ENCODE data around the gene NSMCE1.

Gene NSMCE1, protein sequence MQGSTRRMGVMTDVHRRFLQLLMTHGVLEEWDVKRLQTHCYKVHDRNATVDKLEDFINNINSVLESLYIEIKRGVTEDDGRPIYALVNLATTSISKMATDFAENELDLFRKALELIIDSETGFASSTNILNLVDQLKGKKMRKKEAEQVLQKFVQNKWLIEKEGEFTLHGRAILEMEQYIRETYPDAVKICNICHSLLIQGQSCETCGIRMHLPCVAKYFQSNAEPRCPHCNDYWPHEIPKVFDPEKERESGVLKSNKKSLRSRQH

DNA sequence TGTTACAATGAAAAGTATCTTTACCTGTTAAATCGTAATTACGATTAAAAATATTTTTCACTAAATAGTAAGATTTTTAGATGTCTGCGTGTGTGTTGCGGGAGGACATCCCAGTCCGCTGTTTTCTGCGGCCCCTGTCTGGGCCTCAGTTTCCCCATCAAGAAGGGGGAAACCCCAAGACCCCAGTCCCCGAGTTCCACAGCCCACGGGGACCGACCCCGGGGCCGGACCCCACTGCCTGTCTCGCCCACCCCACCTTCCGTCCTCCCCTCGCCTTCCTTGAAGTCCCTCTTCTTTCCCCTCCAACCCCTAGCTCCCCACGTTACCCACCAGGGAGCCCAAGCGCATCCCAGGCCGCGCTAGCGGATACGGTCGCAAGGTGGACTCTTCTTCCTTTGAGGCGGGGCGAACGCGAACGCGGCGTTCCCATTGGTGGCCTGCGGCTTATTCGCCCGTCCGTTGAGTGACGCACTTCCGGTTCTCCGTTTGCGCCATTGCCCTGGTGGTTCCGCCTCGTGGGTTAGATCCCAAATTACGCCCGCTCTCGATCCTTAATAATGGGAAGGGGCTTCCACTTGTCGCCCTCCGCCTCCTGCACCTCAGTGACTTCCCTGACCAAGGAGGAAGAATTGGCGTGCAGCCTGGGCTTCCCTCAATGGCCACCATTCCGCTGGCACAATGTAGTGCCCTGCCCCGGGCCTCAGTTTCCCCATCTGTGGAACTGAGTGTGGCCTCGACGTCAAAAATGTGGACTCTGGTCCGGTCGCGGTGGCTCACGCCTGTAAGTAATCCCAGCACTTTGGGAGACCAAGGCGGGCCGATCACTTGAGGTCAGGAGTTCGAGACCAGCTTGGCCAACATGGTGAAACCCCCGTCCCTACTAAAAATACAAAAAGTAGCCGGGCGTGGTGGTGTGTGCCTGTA, at the start of gene NSMCE1:
Gene NSMCE1 (minus strand): TSS at position 397 of the 924 bp plus-strand sequence. CDS start 11,202 bp downstream, outside the sequence.
- DNase-seq = peak; percentile 94

DNA sequence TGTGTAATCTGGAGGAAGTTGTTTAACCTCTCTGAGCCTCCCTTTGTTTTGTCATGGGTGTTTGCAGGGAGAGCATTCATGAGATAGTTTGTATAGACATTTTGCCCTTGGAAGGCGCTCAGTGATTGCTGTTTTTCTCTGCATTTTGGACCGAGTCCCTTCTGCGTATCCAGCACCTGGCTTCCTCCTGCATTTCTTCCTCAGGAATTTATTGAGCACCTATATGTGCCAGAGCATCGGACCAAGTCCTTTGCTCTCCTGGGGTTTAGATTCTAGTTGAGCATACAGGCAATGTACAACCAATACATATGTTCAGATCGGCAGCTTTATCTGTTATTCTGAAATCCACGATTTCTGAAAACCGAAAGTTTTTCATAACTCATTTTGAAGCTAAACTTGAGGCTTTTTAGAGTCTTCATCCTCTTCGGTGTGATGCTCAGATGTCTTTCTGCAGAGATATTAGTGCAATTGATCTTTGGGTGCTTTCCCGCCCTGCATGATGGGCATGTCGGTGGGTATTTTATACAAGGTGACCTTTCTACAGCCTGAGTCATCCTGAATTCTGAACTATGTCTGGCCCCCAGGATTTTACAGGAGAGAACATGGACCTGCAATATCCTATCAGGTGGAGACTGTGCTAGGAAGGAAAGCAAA, 49.3 kb upstream of the NSMCE1 start:
- DNase-seq = no peak

GRCh38 chr16:27317320-27317719, 48.7 kb upstream of the NSMCE1 start:
- no peak for DNase-seq

DNA sequence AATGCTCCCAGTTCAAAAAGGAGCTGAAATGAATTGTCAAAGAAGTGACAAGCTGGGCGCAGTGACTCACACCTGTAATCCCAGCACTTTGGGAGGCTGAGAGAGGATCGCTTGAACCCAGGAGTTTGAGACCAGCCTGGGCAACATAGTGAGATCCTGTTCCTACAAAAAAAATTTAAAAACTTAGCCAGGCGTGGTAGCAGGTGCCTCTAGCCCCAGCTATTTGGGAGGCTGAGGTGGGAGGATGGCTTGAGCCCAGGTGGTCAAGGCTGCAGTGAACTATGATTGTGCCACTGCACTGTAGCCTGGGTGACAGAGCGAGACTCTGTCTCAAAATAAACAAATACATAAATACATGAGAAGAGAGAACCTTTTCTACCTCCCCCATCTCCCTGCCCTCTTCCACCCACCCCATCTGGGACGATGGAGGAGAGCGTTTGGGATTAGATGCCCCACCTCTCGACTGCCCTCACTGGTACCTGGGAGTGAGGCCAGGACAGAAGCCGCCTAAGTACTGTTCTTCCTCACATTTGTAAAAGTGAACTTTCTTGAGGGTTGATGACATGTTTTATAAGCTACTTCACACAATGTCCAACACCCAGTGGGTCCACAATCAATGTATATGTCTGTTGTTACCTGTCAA, 47.6 kb upstream of the NSMCE1 start:
- no peak for DNase-seq

GRCh38 chr16:27315333-27316037, 46.9 kb upstream of the NSMCE1 start:
- no peak for DNase-seq

DNA sequence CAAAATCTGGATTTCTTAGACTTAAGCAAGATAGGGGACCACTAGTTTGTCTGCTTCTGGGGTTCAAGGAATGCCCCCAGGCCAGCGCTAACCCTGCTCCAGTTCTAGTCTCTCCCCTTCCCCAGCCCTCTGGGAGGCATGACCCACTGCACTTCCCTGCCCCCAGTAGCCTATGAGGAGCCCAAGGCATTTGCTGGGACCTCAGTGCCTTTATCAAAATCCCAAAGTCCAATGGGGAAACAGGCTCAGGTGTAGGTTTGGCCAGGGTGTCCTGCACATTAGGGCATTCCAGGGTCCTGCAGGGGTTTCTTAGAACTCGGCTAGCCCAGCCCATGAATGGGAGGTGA, 46.4 kb upstream of the NSMCE1 start:
- DNase-seq = no peak

DNA sequence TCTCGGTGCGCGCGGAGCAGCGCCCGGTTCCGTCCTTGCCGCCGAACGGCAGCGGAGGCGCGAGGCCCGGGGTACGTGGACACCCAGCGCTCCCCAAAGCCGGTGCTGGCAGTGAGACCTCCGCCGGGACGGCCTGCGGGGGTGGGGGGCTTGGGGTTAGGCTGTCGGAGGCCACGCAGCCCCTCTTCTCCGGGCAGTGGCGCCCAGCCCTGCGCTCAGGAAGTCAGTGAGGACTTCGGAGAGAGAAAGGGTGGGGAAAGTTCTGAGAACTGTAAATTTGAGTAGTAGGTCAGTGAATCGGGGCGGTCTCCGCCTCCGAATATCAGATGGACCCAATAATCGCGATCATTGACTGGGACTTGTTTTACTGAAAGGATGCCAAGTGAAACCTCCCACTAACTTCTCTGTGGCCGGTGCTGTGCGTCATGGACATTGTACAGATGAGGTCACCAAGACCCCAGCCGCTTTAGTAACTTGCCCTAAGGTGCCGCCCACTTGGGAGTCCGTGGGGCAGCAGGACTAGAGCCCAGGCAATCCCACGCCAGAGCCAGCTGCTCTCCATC, 45.7 kb upstream of the NSMCE1 start:
- no peak for DNase-seq

DNA sequence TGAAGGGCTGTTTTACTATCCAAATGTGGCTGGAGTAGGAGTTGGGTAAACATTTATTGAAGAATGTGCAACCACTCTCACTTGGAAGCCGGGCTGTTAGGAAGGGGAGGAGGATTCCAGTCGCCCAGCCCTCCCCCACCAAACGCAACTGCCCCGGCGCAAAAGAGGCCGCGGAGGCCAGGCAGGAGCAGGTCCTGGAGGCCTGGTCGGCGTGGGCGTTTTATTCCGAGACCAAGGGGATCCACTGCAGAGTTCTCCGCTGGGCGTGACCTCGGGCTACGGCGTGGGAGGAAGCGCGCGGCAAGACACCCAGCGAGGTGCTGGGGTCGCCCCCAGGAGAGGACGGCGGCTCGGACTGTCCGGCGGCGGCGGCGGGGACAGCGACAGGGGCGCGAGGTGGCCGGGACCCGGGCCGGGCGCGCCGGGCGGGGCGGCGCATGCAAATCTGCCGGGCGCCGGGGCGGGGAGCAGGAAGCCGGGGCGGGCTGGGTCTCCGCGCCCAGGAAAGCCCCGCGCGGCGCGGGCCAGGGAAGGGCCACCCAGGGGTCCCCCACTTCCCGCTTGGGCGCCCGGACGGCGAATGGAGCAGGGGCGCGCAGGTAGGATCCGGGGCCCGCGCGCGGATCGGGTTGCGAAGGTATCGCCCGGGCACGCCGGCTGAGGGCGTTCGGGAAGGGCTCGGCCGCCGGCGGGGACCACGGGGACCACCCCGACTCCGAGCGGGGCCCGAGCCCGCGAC, 45.0 kb upstream of the NSMCE1 start, which contains the start of gene IL4R:
Gene IL4R (plus strand): TSS at position 553 of the 739 bp plus-strand sequence. CDS start 26,230 bp downstream, outside the sequence.
- no peak for DNase-seq

DNA sequence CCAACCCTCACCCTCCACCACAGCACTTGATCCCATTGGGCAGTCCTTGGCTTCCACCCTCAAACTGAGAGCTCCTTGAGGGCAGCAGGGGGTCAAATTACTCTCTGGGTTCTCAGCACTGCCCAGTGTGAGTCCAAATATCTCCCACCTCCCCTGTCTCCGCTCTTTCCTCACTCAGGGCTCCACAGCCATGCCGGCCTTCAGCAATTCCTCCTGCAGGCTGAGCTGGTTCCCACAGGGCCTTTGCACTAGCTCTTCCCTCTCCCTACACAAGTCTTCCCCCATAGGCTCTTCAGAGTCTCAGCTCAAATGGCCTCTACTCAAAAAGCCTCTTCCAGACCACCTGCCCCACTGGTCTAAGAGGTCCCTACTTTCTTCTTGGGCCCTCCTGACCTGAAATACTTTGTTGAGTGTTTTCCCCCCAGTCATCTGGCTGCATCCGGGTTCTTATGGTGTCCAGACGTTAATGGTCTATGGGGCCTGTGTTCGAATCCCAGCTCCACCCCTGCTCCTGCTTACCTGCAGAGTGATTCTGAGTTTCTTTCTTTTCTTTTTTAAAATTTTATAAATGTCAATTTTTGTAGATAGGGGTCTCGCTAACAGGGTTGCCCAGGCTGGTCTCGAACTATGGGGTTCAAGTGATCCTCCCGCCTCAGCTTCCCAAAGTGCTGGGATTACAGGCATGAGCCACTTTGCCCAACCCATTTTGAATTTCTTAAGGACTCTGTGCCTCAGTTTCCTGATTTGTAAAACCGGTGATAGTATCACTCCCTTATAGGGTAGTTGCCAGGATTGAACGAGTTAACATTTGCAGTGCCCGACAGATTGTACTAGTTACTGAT, 44.2 kb upstream of the NSMCE1 start:
- no peak for DNase-seq

DNA sequence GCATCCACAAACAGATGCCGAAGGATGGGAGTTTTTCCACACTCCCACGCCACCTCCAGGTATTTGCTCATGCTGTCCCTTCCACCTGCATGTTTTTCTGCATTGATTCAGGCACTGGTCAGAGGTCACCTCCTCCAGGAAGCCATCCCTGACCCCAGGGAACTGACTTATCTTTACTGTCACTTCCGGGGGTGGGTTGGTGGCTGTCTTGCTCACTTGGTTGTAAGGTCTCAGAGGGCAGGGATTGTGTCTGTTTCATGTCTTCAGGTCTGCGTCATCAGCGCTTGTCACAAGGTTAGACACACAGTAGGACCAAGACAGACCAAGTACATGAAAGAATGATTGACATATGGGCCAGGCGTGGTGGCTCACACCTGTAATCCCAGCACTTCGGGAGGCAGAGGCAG, 43.3 kb upstream of the NSMCE1 start:
- DNase-seq = no peak

DNA sequence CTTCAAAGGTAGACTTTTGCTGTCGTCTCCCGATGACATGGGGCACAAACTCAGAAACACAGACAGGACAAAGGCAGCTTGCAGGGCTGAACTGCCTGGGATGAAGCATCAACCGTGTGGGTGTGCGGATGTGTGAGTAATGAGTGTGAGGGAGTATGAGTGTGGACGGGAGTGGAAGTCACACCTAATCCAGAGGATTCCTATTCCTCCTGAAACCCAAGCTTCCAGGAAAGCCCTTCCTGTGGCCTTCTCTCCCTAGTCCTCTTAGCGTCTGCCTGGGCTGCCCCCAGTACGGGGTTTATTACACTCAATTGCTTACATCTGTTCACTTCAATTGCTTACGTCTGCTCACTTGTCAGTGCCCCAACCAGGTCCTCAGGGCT, 42.9 kb upstream of the NSMCE1 start:
- DNase-seq = no peak

- DNase-seq = no peak
Measured at GRCh38 chr16:27310576-27311447, 42.2 kb upstream of the NSMCE1 start.

DNA sequence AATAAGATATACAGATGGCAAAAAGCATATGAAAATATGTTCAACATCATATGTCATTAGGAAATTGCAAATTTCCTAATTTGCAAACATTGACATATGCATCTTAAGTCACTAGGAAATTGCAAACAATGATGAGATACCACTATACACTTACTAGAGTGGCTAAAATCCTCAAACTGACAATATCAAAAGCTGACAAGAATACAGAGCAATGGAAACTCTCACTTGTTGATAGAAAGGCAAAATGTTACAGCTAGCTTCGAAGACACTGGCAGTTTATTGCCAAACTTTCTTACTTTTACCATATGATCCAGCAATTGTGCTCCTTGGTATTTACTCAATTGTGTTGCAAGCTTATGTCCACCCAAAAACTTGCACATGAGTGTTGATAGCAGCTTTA, 40.2 kb upstream of the NSMCE1 start:
- no peak for DNase-seq

DNA sequence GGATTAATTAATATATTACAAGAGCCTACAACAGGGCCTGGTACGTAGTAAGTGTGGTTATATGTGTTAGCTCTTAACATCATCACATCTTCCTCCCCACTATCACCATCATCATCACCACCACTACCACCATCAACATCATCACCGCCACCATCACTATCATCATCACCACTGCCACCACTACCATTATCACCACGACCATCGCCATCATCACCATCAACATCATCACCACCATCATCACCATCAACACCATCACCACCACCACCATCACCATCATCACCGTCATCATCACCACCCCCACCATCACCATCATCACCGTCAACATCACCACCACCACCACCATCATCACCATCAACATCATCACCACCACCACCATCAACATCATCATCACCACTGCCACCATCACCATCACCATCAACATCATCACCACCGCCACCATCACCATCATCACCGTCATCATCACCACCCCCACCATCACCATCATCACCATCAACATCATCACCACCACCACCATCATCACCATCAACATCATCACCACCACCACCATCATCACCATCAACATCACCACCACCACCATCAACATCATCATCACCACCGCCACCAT, 37.4 kb upstream of the NSMCE1 start:
- no peak for DNase-seq

DNA sequence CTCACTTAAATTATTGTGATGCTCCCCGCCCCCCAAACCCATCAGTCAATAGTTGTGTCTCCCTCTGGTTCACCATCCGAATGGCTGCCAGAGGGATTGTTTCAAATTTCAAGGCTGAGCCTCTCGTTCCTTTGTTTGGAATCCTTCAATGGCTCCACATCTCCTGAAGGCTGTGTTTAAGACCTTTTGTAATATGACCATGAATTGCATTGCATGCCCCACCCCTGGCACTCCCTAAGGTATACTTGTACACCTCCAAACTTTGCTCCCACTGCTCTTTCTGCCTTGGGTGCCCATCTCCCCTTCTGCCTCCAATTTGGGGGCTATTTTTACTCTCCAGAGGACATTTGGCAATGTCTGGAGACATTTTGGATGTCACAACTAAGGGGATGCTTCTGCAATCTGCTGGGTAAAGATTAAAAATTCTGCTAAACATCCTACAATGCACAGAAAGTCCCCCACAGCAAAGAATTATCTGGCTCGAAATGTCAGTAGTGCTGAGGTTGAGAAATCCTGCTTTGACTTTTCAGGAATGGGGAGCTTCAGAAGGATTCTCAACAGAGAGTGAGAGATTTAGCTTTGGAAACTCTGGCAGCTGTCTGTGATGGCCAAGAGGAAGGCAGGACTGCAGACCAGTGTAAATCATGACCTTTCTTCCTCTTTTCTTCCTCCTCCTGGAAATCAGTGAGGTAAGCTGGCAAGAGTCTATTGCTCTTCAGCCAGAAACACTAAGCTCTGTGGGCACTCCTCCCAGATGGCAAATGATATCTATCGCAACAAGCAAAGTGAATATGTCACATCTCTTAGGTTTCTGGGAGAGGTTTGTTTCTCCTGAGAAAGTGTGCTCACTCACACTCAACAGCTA, 36.5 kb upstream of the NSMCE1 start:
- DNase-seq = no peak

DNA sequence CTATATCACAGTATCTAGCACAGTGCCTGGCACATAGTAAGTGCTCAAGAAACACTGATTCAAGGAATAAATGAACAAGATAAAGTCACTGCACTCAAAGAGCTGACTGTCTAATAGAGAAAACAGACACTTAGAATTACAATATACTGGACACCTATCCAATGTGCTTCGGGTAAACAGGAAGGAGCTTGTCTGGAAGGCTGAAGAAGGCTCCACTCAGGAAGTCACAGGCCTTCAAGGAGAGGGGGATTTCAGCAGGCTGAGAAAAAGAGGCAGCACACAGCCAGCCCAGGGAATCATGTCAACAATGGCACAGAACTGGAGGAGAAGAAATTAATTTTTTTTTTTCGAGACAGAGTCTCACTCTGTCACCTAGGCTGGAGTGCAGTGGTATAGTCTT, 35.5 kb upstream of the NSMCE1 start:
- no peak for DNase-seq

DNA sequence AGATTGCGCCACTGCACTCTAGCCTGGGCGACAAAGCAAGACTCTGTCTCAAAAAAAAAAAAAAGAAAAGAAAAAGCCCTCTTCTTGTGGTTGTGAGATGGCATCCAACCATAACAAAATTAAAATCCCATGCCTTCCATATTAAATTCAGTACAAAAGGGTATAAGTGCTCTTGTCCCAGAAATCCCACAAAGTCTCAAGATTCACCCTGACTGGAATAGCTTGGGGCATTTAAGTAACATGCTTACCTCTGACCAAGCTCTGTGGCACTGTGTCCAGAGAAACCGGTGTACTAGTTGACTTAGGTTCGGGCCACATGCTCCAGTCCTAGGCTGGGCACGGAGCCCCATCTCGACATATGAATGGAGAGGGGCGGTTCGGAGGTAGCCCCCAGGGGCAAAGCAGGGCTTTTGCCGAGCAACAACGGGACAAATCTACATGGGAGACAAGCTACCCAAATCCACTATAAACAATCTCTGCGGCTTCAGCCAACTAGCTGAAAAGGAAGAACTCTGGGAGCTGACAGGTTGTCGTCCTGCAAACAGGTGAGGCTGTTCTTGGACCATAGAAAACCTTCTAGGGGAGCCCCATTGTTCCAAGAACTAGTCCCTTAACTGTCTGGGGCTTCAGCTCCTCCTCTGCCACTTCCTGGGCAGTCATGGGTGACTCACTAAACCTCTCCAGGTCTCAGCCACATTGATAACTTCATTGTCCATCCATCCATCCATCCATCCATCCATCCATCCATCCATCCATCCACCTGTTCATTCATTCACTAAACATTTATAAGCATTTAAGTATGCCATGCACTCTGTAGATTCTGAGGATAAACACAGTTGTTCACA, 34.9 kb upstream of the NSMCE1 start:
- no peak for DNase-seq
